WTC11 (cell line): ENCODE results near the gene ADPGK. TPM values are rescaled to one million over a fixed set of nuclear protein-coding genes. Genes with fewer than 3 reads are reported as not detected.

ENCODE experiments used
- ATAC-seq: fragments of 200-7000 bp; cut with Tn5 transposase; 2 replicates; pipeline ENCODE4 v1.10.0; 2021; ENCODE audit warnings: mild to moderate bottlenecking, moderate library complexity
- CTCF ChIA-PET: fragments of 300-600 bp; sonication (Branson Sonifier 250); formaldehyde crosslinking; loops from one replicate; lab custom pipeline; 2021; ENCODE audit warnings: antibody characterized with exemption; lab: Charles Lee
- POLR2A ChIA-PET: fragments of 350-600 bp; sonication (Branson Sonifier 250); formaldehyde crosslinking; loops from one replicate; lab custom pipeline; 2021; ENCODE audit warnings: antibody characterized with exemption; lab: Charles Lee
- DNase-seq: peaks from one replicate; pipeline ENCODE4 v3.0.0; 2021; ENCODE audit warnings: low spot score
- H3K27ac Mint-ChIP-seq: 2 replicates; pipeline ENCODE4 v1.8.0; 2021; ENCODE audit warnings: mixed read lengths
- H3K27me3 Mint-ChIP-seq: 2 replicates; pipeline ENCODE4 v1.8.0; 2021; ENCODE audit warnings: low read depth, mild to moderate bottlenecking, moderate library complexity, mixed read lengths
- H3K36me3 Mint-ChIP-seq: 2 replicates; pipeline ENCODE4 v1.8.0; 2021; ENCODE audit warnings: mixed read lengths
- H3K4me1 Mint-ChIP-seq: 2 replicates; pipeline ENCODE4 v1.8.0; 2022; ENCODE audit warnings: mixed read lengths
- H3K4me3 Mint-ChIP-seq: 2 replicates; pipeline ENCODE4 v1.8.0; 2021; ENCODE audit warnings: mild to moderate bottlenecking, moderate library complexity, mixed read lengths
- H3K9me3 Mint-ChIP-seq: 2 replicates; pipeline ENCODE4 v1.8.0; 2021; ENCODE audit warnings: mixed read lengths
- ATF3 ChIP-seq: sonication (generic); formaldehyde crosslinking; conservative IDR thresholded peaks from 2 replicates; pipeline ENCODE4 v1.8.1; 2022; ENCODE audit warnings: mild to moderate bottlenecking, missing genetic modification reagents
- ATF6 ChIP-seq: sonication (generic); formaldehyde crosslinking; IDR thresholded peaks from 2 replicates; pipeline ENCODE4 v1.8.1; 2023; ENCODE audit warnings: mild to moderate bottlenecking, missing genetic modification reagents
- CREB1 ChIP-seq: sonication (generic); formaldehyde crosslinking; IDR thresholded peaks from 2 replicates; pipeline ENCODE4 v1.8.0; 2023; ENCODE audit warnings: mild to moderate bottlenecking, missing genetic modification reagents
- CTCF ChIP-seq: fragments of 200-600 bp; IDR thresholded peaks from 2 replicates; pipeline ENCODE4 v1.8.0; 2022; ENCODE audit warnings: antibody characterized with exemption
- E2F5 ChIP-seq: sonication (generic); formaldehyde crosslinking; IDR thresholded peaks from 2 replicates; pipeline ENCODE4 v1.8.1; 2022; ENCODE audit warnings: mild to moderate bottlenecking, moderate library complexity, missing genetic modification reagents
- FOXK1 ChIP-seq: sonication (generic); formaldehyde crosslinking; IDR thresholded peaks from 2 replicates; pipeline ENCODE4 v1.8.0; 2022; ENCODE audit warnings: mild to moderate bottlenecking, moderate library complexity, missing genetic modification reagents
- FOXP4 ChIP-seq: sonication (generic); formaldehyde crosslinking; IDR thresholded peaks from 2 replicates; pipeline ENCODE4 v1.8.0; 2022; ENCODE audit warnings: mild to moderate bottlenecking, missing genetic modification reagents
- GABPB1 ChIP-seq: sonication (generic); formaldehyde crosslinking; IDR thresholded peaks from 2 replicates; pipeline ENCODE4 v1.8.1; 2023; ENCODE audit warnings: mild to moderate bottlenecking, missing genetic modification reagents
- KAT7 ChIP-seq: sonication (generic); formaldehyde crosslinking; IDR thresholded peaks from 2 replicates; pipeline ENCODE4 v1.8.1; 2023; ENCODE audit warnings: missing genetic modification reagents, mild to moderate bottlenecking, borderline replicate concordance
- MLX ChIP-seq: sonication (generic); formaldehyde crosslinking; IDR thresholded peaks from 2 replicates; pipeline ENCODE4 v1.8.1; 2023; ENCODE audit warnings: mild to moderate bottlenecking, missing genetic modification reagents, moderate library complexity
- MXD4 ChIP-seq: fragments of 250-450 bp; sonication (Bioruptor Pico); IDR thresholded peaks from 2 replicates; pipeline ENCODE4 v1.8.0; 2021; ENCODE audit warnings: mild to moderate bottlenecking, moderate library complexity, borderline replicate concordance
- NR2C2 ChIP-seq: sonication (generic); formaldehyde crosslinking; IDR thresholded peaks from 2 replicates; pipeline ENCODE4 v1.8.0; 2022; ENCODE audit warnings: mild to moderate bottlenecking, missing genetic modification reagents
- STAT6 ChIP-seq: sonication (generic); formaldehyde crosslinking; conservative IDR thresholded peaks from 2 replicates; pipeline ENCODE4 v1.8.1; 2023; ENCODE audit warnings: mild to moderate bottlenecking, low read depth, missing genetic modification reagents, moderate library complexity
- TCF7 ChIP-seq: sonication (generic); formaldehyde crosslinking; IDR thresholded peaks from 2 replicates; pipeline ENCODE4 v1.8.0; 2022; ENCODE audit warnings: mild to moderate bottlenecking, low read depth, missing genetic modification reagents, moderate library complexity
- TEAD1 ChIP-seq: sonication (generic); formaldehyde crosslinking; IDR thresholded peaks from 2 replicates; pipeline ENCODE4 v1.8.0; 2022; ENCODE audit warnings: mild to moderate bottlenecking, missing genetic modification reagents
- ZBTB43 ChIP-seq: sonication (generic); formaldehyde crosslinking; IDR thresholded peaks from 2 replicates; pipeline ENCODE4 v1.8.1; 2023; ENCODE audit warnings: mild to moderate bottlenecking, missing genetic modification reagents
- ZNF219 ChIP-seq: sonication (generic); formaldehyde crosslinking; IDR thresholded peaks from 2 replicates; pipeline ENCODE4 v1.8.0; 2023; ENCODE audit warnings: missing genetic modification reagents, mild to moderate bottlenecking, borderline replicate concordance
- ZNF423 ChIP-seq: fragments of 250-450 bp; sonication (Bioruptor Pico); IDR thresholded peaks from 2 replicates; pipeline ENCODE4 v2.1.2; 2022; ENCODE audit warnings: mild to moderate bottlenecking, moderate library complexity
- ZNF671 ChIP-seq: fragments of 250-450 bp; sonication (Bioruptor Pico); IDR thresholded peaks from 2 replicates; pipeline ENCODE4 v1.8.0; 2021; ENCODE audit warnings: mild to moderate bottlenecking
- ZSCAN18 ChIP-seq: fragments of 250-450 bp; sonication (Bioruptor Pico); IDR thresholded peaks from 2 replicates; pipeline ENCODE4 v2.1.2; 2022; ENCODE audit warnings: mild to moderate bottlenecking, moderate library complexity
- total RNA-seq: library from RNA; stranded (reverse); gene quantifications from 3 replicates; pipeline ENCODE4 v1.2.3, GENCODE V29; 2021

The ADPGK gene
- total RNA-seq, 1 experiment from 2014 or later, result 37.9 TPM

- CTCF ChIA-PET, result no interaction called here
- H3K4me1 Mint-ChIP-seq, result peaks cover 19% of the 10 kb centered on the region
- DNase-seq (no peak), ATAC-seq (no peak)
- TF ChIP-seq CREB1 (CRISPR knock-in tag) (no peak), ATF3 (no peak), NR2C2 (CRISPR knock-in tag) (no peak), FOXP4 (CRISPR knock-in tag) (no peak), TEAD1 (no peak), FOXK1 (no peak), KAT7 (no peak), MLX (CRISPR knock-in tag) (no peak), GABPB1 (CRISPR knock-in tag) (no peak), E2F5 (CRISPR knock-in tag) (no peak), ZSCAN18 (CRISPR knock-in tag) (no peak), ATF6 (CRISPR knock-in tag) (no peak), ZBTB43 (CRISPR knock-in tag) (no peak), TCF7 (no peak), ZNF219 (CRISPR knock-in tag) (no peak), MXD4 (CRISPR knock-in tag) (no peak), ZNF423 (CRISPR knock-in tag) (no peak), ZNF671 (CRISPR knock-in tag) (no peak), CTCF (no peak), STAT6 (no peak)
- POLR2A ChIA-PET, result no interaction called here
- no peaks in the 10 kb centered on the region for H3K9me3 Mint-ChIP-seq
- peaks cover 19% of the 10 kb centered on the region for H3K36me3 Mint-ChIP-seq
- no peak overlapping the region for H3K27ac Mint-ChIP-seq
- no peak overlapping the region for H3K4me3 Mint-ChIP-seq
- H3K27me3 Mint-ChIP-seq, result no peaks in the 10 kb centered on the region
These were observed 58.1 kb downstream of the ADPGK start for GRCh38 chr15:72725446-72725845.
